ENCODE measurements around the gene MCTP1. TPM values are rescaled to one million over a fixed set of nuclear protein-coding genes. Genes with fewer than 3 reads are reported as not detected.

Gene MCTP1
- total and polyA plus RNA-seq, 2 of the 8 experiments (the other 6 are each of a cell fraction or from before 2014, with no cell fraction given), result 0.56 to 3.4 TPM

DNA sequence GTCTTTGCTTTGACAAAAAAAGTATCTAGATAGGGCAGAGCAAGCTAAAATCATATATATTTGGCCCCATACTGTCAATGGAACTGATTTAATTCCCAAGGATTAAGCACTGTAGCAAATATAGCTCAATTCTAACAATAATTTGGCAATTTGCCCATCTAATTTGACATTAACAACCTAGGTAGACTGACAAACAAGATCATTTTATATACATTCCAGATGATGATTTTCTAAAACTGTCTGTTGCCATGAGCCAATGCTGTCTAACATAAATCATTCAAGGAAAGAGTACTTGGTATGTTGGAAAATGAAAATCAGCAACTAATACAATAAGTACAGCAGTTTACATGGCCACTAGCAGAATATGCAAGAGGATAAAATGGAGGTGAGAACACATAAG, 32.1 kb downstream of the MCTP1 start:
- Histone ChIP-seq H2AK5ac (ENCODE audit: low read depth, low read length) (no peak overlapping the region), H4K5ac (ENCODE audit: insufficient read length, low read depth, low read length) (no peak overlapping the region), H3K27me3 (replicated peaks in 1 of 4; ENCODE audit: control insufficient read depth in 3 of 4, extremely low read depth in 1 of 4, insufficient read depth in 3 of 4, low read length in 3 of 4) (no peaks in the 10 kb centered on the region), H4K20me1 (replicated peaks in 1 of 2; ENCODE audit: control insufficient read depth in 1 of 2, insufficient read depth in 2 of 2, low read length in 2 of 2) (no peaks in the 10 kb centered on the region), H3K4me1 (replicated peaks in 1 of 4; ENCODE audit: control insufficient read depth in 3 of 4, insufficient read depth in 4 of 4, low read length in 3 of 4) (no peaks in the 10 kb centered on the region), H3K4me2 (ENCODE audit: insufficient read depth in 1 of 2, low read depth in 2 of 2, low read length in 2 of 2) (no peak overlapping the region), H3K56ac (replicated peaks; ENCODE audit: insufficient read length, low read depth, low read length) (no peak overlapping the region), H3K4ac (replicated peaks; ENCODE audit: insufficient read length, low read depth, low read length) (no peak overlapping the region), H4K8ac (ENCODE audit: extremely low read depth, insufficient read depth, low read length) (no peak overlapping the region), H3K18ac (ENCODE audit: extremely low read depth, low read length) (no peak overlapping the region), H3K9me3 (ENCODE audit: insufficient read depth in 2 of 2, low read depth in 1 of 2, low read length in 1 of 2) (no peaks in the 10 kb centered on the region), H3K79me1 (ENCODE audit: low read depth, low read length) (no peaks in the 10 kb centered on the region), H2BK120ac (replicated peaks; ENCODE audit: low read depth, low read length) (no peak overlapping the region), H2BK15ac (ENCODE audit: low read length) (no peak overlapping the region), H2BK20ac (ENCODE audit: low read length) (no peak overlapping the region), H4K91ac (replicated peaks; ENCODE audit: insufficient read length, low read length) (no peak overlapping the region), H3K79me2 (ENCODE audit: control insufficient read depth in 1 of 2, insufficient read depth in 2 of 2, low read length in 2 of 2) (no peaks in the 10 kb centered on the region), H3K36me3 (ENCODE audit: control insufficient read depth in 2 of 4, insufficient read depth in 4 of 4, low read length in 3 of 4) (no peaks in the 10 kb centered on the region), H3K23me2 (ENCODE audit: low read depth, low read length) (no peaks in the 10 kb centered on the region; the same call in 1 of the 2 replicates), H3K14ac (ENCODE audit: insufficient read length) (no peak overlapping the region), H3K23ac (ENCODE audit: insufficient read length) (no peak overlapping the region), H3K4me3 (ENCODE audit: extremely low read depth in 1 of 4, insufficient read depth in 2 of 4, low read depth in 3 of 4, low read length in 4 of 4) (no peak overlapping the region), H2BK12ac (ENCODE audit: low read depth, low read length) (no peak overlapping the region), H2BK5ac (ENCODE audit: low read depth, low read length) (no peak overlapping the region), H2AFZ (ENCODE audit: low read length) (no peak overlapping the region), H3K9ac (replicated peaks in 1 of 4; ENCODE audit: extremely low read depth in 1 of 4, low read depth in 3 of 4, low read length in 3 of 4) (no peak overlapping the region), H3K27ac (ENCODE audit: low read depth, low read length) (no peak overlapping the region)
- DNase-seq (ENCODE audit: low read depth in 1 of 2, low spot score in 2 of 2), result no peak
- ChIA-PET CTCF (ENCODE audit: partially characterized antibody) (interaction anchor here (3.7 kb wide), 1 partner anchor 285 kb away, joined by 22 read pairs; no protein-coding TSS in a partner anchor), POLR2A (ENCODE audit: partially characterized antibody) (no interaction called here)
- no peak for FAIRE-seq
- TF ChIP-seq BRCA1 (IDR thresholded peaks at IDR 0.05; ENCODE audit: low read depth, low read length) (no peak), RFX5 (IDR thresholded peaks at IDR 0.05; ENCODE audit: borderline replicate concordance, low read depth, low read length) (no peak), MAFK (IDR thresholded peaks at IDR 0.05; ENCODE audit: low read depth, low read length) (no peak), CEBPB (IDR thresholded peaks at IDR 0.05; ENCODE audit: low read depth, low read length) (no peak), ATF3 (IDR thresholded peaks at IDR 0.05; ENCODE audit: insufficient read depth, low read depth, low read length) (no peak), RBBP5 (IDR thresholded peaks at IDR 0.05; ENCODE audit: borderline replicate concordance, low read depth, low read length) (no peak), POU5F1 (IDR thresholded peaks at IDR 0.05; ENCODE audit: low read depth, low read length) (no peak), SIRT6 (IDR thresholded peaks at IDR 0.05; ENCODE audit: low read length) (no peak), SRF (IDR thresholded peaks at IDR 0.05; ENCODE audit: low read depth, low read length) (no peak), BCL11A (IDR thresholded peaks at IDR 0.05; ENCODE audit: low read depth in 2 of 2, low read length in 2 of 2) (no peak), SIN3A (conservative IDR thresholded peaks at IDR 0.05 in 1 of 2, IDR thresholded peaks at IDR 0.05 in 1 of 2; ENCODE audit: low read depth in 1 of 2, low read length in 2 of 2) (no peak), EGR1 (IDR thresholded peaks at IDR 0.05; ENCODE audit: borderline replicate concordance, low read depth, low read length) (no peak)

Data from H1 (cell line).